BLaER1 (cell line): ENCODE measurements around the gene CLCA4.
"Not testable (repeated sequence)": the region's sequence is repeated elsewhere in the genome, so short reads cannot be mapped to it uniquely, and the experiment has no call there.

ENCODE experiments used
- H3K27ac ChIP-seq: shearing (Covaris generic); formaldehyde crosslinking; 2 replicates; pipeline ENCODE4 v1.8.1; 2022
- H3K27me3 ChIP-seq: shearing (Covaris generic); formaldehyde crosslinking; 2 replicates; pipeline ENCODE4 v1.8.1; 2022
- H3K36me3 ChIP-seq: shearing (Covaris generic); formaldehyde crosslinking; 2 replicates; pipeline ENCODE4 v1.8.1; 2022
- H3K4me1 ChIP-seq: shearing (Covaris generic); formaldehyde crosslinking; 2 replicates; pipeline ENCODE4 v1.8.1; 2022
- H3K4me2 ChIP-seq: shearing (Covaris generic); formaldehyde crosslinking; 2 replicates; pipeline ENCODE4 v1.8.1; 2022
- H3K4me3 ChIP-seq: shearing (Covaris generic); formaldehyde crosslinking; 2 replicates; pipeline ENCODE4 v1.8.1; 2022
- H3K9ac ChIP-seq: shearing (Covaris generic); formaldehyde crosslinking; 2 replicates; pipeline ENCODE4 v1.8.1; 2022
- H3K9me3 ChIP-seq: shearing (Covaris generic); formaldehyde crosslinking; 2 replicates; pipeline ENCODE4 v1.8.1; 2022
- H4K20me1 ChIP-seq: shearing (Covaris generic); formaldehyde crosslinking; 2 replicates; pipeline ENCODE4 v1.8.1; 2022
- Cebpa-rat ChIP-seq: shearing (Covaris generic); IDR thresholded peaks from 2 replicates; pipeline ENCODE4 v1.8.1; 2022

The CLCA4 gene

DNA sequence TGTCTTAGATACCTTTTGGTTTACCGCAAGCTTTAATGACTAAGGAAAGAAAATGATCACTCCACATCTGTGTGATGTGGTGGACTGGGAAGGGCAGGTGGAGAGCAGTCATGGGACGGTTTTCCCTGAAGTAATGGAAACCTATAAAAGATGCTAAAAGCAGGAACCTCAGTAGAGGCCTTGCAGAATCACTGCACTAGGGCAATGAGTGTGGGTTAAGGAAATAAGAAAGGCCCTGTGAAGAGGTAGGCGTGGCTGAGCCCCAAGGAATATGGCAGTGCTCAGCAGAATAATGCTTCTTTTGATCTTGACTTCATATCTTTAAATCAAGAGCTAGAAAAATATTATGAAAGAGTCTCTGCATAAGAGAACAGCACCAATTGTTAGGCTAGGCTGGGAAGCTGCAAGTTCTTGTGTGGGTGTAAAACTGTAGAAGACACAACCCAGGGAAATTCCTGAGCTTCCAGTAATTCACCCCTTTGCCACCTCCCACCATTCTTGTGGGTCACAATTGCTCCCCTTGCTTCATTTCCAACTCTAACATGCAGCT, 49.9 kb downstream of the CLCA4 start:
- H3K27ac ChIP-seq: no peak overlapping the region
- H3K4me2 ChIP-seq: no peak overlapping the region
- no peak overlapping the region for H3K4me3 ChIP-seq
- peaks cover 20% of the 10 kb centered on the region for H3K9me3 ChIP-seq
- no peak for TF ChIP-seq Cebpa-rat
- no peaks in the 10 kb centered on the region for H3K36me3 ChIP-seq
- no peaks in the 10 kb centered on the region for H3K4me1 ChIP-seq
- H3K9ac ChIP-seq: no peak overlapping the region
- H3K27me3 ChIP-seq: no peaks in the 10 kb centered on the region
- no peaks in the 10 kb centered on the region for H4K20me1 ChIP-seq

DNA sequence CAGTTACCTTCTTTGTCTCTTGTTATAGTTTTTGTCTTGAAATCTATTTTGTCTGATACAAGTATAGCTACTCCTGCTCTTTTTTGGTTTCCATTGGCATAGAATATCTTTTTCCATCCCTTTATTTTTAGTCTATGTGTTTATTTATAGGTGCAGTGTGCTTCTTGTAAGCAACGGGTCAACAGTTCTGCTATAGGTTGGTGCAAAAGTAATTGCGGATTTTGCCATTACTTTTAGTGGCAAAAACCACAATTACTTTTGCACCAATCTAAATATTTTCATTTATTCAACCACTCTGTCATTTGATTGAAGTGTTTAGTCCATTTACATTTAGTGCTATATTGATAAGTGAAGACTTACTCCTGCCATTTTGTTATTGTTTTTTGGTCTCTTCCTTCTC, 59.2 kb downstream of the CLCA4 start:
- not testable (repeated sequence) for H3K4me3 ChIP-seq, H3K9ac ChIP-seq, H3K4me1 ChIP-seq, H3K4me2 ChIP-seq, H3K27me3 ChIP-seq, H3K27ac ChIP-seq, H3K36me3 ChIP-seq, H3K9me3 ChIP-seq, H4K20me1 ChIP-seq

DNA sequence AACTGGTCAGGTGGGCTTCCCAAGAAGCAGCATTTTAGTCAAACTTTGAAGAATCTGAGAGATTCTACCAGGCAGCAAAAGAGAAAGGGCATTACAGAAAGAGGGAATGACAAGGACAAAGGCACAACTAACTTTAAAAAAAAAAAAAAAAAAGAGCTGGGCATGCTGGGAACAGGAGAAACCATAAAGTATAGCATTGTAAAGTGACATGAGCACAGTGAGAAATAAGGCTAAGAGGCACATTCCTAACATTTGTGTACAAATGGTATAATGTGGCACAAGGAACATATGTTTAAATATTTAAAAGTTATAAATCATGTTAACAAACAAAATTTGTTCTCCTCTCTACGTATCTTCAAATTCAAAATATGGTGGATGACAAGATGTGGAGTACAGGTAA, 69.6 kb downstream of the CLCA4 start:
- Histone ChIP-seq H4K20me1 (no peaks in the 10 kb centered on the region), H3K9me3 (peaks cover 19% of the 10 kb centered on the region), H3K4me3 (no peak overlapping the region), H3K27me3 (no peaks in the 10 kb centered on the region), H3K27ac (no peak overlapping the region), H3K4me2 (no peak overlapping the region), H3K9ac (no peak overlapping the region), H3K4me1 (peaks cover 8% of the 10 kb centered on the region; the same call in 1 of the 2 replicates), H3K36me3 (no peaks in the 10 kb centered on the region)
- TF ChIP-seq Cebpa-rat: no peak

DNA sequence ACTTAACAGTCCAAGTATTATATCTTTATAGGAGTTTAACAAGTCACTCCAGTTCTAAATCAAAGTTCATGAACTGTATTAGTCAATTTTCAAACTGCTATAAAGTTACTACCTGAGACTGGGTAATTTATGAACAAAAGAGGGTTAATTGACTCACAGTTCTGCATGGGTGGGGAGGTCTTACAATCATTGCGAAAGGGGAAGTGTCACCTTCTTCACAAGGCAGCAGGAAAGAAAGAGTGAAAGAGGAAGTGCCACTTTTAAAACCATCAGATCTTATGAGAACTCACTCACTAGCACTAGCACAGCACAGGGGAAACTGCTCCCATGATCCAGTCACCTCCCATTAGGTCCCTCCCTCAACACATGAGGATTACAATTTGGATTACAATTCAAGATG, 70.0 kb downstream of the CLCA4 start:
- H3K27me3 ChIP-seq: no peaks in the 10 kb centered on the region
- no peak overlapping the region; the same call in 1 of the 2 replicates for H3K4me2 ChIP-seq
- no peak overlapping the region for H3K4me3 ChIP-seq
- H3K36me3 ChIP-seq: no peaks in the 10 kb centered on the region
- no peaks in the 10 kb centered on the region for H4K20me1 ChIP-seq
- TF ChIP-seq Cebpa-rat: peak; percentile 69; the same call in 1 of the 2 replicates
- H3K9me3 ChIP-seq: peaks cover 19% of the 10 kb centered on the region
- H3K4me1 ChIP-seq: peaks cover 8% of the 10 kb centered on the region; the same call in 1 of the 2 replicates
- no peak overlapping the region for H3K27ac ChIP-seq
- no peak overlapping the region for H3K9ac ChIP-seq

DNA sequence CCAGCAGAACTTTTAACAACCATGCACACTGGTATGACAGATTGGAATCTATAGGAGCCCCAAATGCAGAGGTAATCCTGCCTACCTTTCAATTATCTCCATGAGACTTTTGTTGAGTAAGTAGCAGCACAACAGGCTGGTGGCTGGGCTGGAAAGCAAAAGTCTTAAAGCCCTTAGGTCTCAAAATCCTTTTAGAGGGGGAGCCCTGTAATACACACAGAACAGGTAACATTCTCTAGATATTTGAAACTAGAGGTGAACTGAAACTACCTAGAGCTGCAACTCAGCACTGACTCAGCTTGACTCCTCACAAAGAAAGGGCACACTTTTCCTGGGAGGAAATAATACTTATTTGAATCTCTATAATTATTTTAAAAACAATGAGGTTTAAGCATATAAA, 71.5 kb downstream of the CLCA4 start:
- no peak for TF ChIP-seq Cebpa-rat
- Histone ChIP-seq H3K4me2 (no peak overlapping the region), H3K36me3 (no peaks in the 10 kb centered on the region), H3K27me3 (no peaks in the 10 kb centered on the region), H3K4me3 (no peak overlapping the region), H3K9me3 (peaks cover 16% of the 10 kb centered on the region), H3K9ac (no peak overlapping the region), H3K4me1 (peaks cover 8% of the 10 kb centered on the region; the same call in 1 of the 2 replicates), H4K20me1 (no peaks in the 10 kb centered on the region), H3K27ac (no peak overlapping the region)

DNA sequence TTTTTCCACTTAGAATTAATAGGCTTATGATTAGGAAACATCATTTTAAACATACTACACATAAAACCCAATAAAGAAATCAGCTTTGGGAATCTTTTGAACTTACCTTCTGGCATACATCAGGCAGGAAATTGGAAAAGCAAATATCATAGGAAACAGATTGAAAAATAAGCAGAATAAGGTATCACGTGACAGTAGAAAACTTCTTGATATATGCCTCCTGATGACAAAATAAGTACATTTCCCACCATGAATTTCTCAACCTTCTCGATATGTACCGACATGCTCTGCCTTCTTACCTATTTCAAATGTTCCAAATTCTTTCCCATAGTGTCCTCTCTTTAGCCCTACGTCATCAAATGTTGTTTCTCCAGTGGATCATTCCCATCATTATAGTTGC, 72.4 kb downstream of the CLCA4 start:
- Histone ChIP-seq H3K36me3 (no peaks in the 10 kb centered on the region), H3K9me3 (peaks cover 6% of the 10 kb centered on the region), H3K9ac (no peak overlapping the region), H3K27me3 (no peaks in the 10 kb centered on the region), H3K4me3 (no peak overlapping the region), H3K4me2 (no peak overlapping the region), H3K27ac (no peak overlapping the region), H4K20me1 (no peaks in the 10 kb centered on the region), H3K4me1 (peaks cover 8% of the 10 kb centered on the region; the same call in 1 of the 2 replicates)
- TF ChIP-seq Cebpa-rat: no peak

DNA sequence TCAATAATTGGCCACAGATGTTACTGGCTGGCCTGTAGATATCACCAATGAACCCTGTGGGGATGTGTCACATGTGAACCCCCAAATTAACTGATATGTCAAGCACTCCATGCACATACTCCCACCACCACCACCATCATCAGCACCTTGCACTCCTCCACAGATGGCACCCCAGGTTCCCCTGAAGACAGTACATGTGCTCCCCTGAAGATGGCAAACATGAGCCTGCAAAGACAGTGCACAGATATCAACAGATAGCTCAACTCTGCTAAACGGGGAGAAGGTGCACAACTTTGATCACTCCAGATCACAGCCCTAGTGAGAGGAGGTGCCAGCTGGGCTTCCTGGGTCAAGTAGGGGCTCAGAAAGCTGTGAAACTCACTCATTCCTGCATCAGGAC, 74.4 kb downstream of the CLCA4 start:
- no peak for TF ChIP-seq Cebpa-rat
- H3K4me1 ChIP-seq: peaks cover 8% of the 10 kb centered on the region; the same call in 1 of the 2 replicates
- no peaks in the 10 kb centered on the region; the same call in 1 of the 2 replicates for H3K9me3 ChIP-seq
- H4K20me1 ChIP-seq: no peaks in the 10 kb centered on the region
- no peak overlapping the region for H3K9ac ChIP-seq
- no peak overlapping the region for H3K4me2 ChIP-seq
- H3K27me3 ChIP-seq: no peaks in the 10 kb centered on the region
- H3K36me3 ChIP-seq: no peaks in the 10 kb centered on the region
- H3K4me3 ChIP-seq: no peak overlapping the region
- H3K27ac ChIP-seq: no peak overlapping the region
